NCI-H524 treated with DMSO at 0.1 percent for 48 hours (cell line): ENCODE data around the gene POR.
"Not testable (repeated sequence)": the region's sequence is repeated elsewhere in the genome, so short reads cannot be mapped to it uniquely, and the experiment has no call there.

Source experiments
- DNase-seq: peaks from one replicate; lab custom pipeline; 2025; lab: John Stamatoyannopoulos, UW

The POR gene

DNA sequence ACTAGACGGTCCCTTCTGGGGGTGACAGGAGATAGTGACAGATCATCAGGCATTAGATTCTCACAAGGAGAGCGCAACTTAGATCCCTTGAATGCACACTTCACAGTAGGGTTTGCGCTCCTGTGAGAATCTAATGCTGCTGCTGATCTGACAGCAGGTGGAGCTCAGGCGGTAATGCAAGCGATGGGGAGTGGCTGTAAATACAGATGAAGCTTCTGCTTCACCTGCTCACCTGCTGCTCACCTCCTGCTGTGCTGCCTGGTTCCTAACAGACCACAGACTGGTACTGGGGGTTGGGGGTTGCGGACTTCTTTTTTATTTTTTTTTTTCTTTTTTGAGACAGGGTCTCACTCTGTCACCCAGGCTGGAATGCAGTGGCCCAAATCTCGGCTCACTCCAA is 114.7 kb downstream of the POR start:
- not testable (repeated sequence) for DNase-seq

DNA sequence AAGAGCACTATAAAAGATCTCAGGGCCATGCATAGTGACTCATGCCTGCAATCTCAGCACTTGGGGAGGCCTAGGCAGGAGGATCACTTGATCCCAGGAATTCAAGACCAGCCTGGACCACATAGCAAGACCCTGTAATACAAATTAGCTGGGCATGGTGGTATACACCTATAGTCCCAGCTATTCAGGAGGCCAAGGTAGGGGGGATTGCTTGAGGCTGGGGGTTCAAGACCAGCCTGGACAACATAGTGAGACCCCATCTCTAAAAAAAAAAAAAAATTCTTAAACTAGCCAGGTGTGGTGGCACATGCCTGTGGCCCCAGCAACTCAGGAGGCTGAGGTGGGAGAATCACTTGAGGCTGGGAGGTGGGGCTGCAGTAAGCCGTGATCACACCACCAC is 117.0 kb downstream of the POR start:
- DNase-seq = no peak
